ENCODE data around the gene PATZ1.

DNA sequence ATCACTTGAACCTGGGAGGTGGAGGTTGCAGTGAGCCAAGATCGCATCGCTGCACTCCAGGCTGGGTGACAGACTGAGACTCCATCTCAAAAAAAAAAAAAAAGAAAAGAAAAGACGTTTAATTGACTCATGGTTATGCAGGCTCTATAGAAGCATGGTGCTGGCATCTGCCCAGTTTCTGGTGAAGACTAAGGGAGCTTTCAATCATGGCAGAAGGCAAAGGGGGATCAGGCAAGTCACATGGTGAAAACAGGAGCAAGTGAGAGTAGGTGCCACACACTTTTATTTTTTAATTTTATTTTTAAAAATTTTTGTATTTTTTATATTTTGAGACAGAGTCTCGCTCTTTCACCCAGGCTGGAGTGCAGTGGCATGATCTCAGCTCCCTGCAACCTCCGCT, 8.4 kb upstream of the PATZ1 start:
- TF ChIP-seq, protein P1, sequence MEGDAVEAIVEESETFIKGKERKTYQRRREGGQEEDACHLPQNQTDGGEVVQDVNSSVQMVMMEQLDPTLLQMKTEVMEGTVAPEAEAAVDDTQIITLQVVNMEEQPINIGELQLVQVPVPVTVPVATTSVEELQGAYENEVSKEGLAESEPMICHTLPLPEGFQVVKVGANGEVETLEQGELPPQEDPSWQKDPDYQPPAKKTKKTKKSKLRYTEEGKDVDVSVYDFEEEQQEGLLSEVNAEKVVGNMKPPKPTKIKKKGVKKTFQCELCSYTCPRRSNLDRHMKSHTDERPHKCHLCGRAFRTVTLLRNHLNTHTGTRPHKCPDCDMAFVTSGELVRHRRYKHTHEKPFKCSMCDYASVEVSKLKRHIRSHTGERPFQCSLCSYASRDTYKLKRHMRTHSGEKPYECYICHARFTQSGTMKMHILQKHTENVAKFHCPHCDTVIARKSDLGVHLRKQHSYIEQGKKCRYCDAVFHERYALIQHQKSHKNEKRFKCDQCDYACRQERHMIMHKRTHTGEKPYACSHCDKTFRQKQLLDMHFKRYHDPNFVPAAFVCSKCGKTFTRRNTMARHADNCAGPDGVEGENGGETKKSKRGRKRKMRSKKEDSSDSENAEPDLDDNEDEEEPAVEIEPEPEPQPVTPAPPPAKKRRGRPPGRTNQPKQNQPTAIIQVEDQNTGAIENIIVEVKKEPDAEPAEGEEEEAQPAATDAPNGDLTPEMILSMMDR (IDR thresholded peaks at IDR 0.05) = no peak
- TF ChIP-seq POLR2A (IDR thresholded peaks at IDR 0.05) = no peak

All from testis (tissue), 2 donors.